H1 (cell line): ENCODE measurements around the gene BIN2. TPM values are rescaled to one million over a fixed set of nuclear protein-coding genes. Genes with fewer than 3 reads are reported as not detected.

Source experiments
- CTCF ChIA-PET: fragments of 300-600 bp; sonication (Branson Sonifier 250); formaldehyde crosslinking; loops from one replicate; lab custom pipeline; 2021; ENCODE audit not compliant: partially characterized antibody; lab: Charles Lee
- POLR2A ChIA-PET: fragments of 300-600 bp; sonication (Branson Sonifier 250); formaldehyde crosslinking; loops from one replicate; lab custom pipeline; 2021; ENCODE audit warnings: inconsistent platforms; ENCODE audit not compliant: partially characterized antibody; lab: Charles Lee
- DNase-seq, 2 experiments: peaks; one replicate each; pipeline versions ENCODE4 v3.0.0 to v3.0.0-alpha.2; 2010 to 2022; ENCODE audit warnings: low spot score in 2 of 2, low read depth in 1 of 2, mixed read lengths in 1 of 2
- FAIRE-seq: peaks from 2 replicates; lab custom pipeline; 2011; peaks lifted over from hg19 to GRCh38; lab: Jason Lieb, UNC
- H2AFZ ChIP-seq: 2 replicates; pipeline ENCODE4 v1.8.1; 2012; ENCODE audit warnings: low read length, inconsistent platforms
- H2AK5ac ChIP-seq: 2 replicates; pipeline ENCODE4 v1.6.1; 2013; ENCODE audit warnings: low read depth, low read length
- H2BK120ac ChIP-seq: replicated peaks from 2 replicates; pipeline ENCODE3; 2013; ENCODE audit warnings: low read depth, low read length, inconsistent platforms
- H2BK12ac ChIP-seq: 2 replicates; pipeline ENCODE4 v1.6.1; 2013; ENCODE audit warnings: low read depth, low read length
- H2BK15ac ChIP-seq: 2 replicates; pipeline ENCODE4 v1.6.1; 2013; ENCODE audit warnings: low read length
- H2BK20ac ChIP-seq: 2 replicates; pipeline ENCODE4 v1.6.1; 2013; ENCODE audit warnings: low read length
- H2BK5ac ChIP-seq: 2 replicates; pipeline ENCODE4 v1.6.1; 2013; ENCODE audit warnings: low read depth, low read length
- H3K14ac ChIP-seq: 2 replicates; pipeline ENCODE4 v1.6.1; 2013; ENCODE audit warnings: inconsistent platforms; ENCODE audit not compliant: insufficient read length
- H3K18ac ChIP-seq: 2 replicates; pipeline ENCODE4 v1.6.1; 2013; ENCODE audit warnings: low read length; ENCODE audit errors: extremely low read depth
- H3K23ac ChIP-seq: 2 replicates; pipeline ENCODE4 v1.6.1; 2013; ENCODE audit warnings: inconsistent platforms; ENCODE audit not compliant: insufficient read length
- H3K23me2 ChIP-seq: 2 replicates; pipeline ENCODE4 v1.6.1; 2013; ENCODE audit warnings: low read depth, low read length
- H3K27ac ChIP-seq: 2 replicates; pipeline ENCODE4 v1.6.1; 2011; ENCODE audit warnings: low read depth, low read length, inconsistent platforms
- H3K27me3 ChIP-seq, 4 experiments: replicated peaks in 1 of 4; 1 replicate in 1 of 4; 2 replicates in 3 of 4; pipeline versions ENCODE4 v1.6.1 to v1.8.1; 2011 to 2013; ENCODE audit warnings: low read length in 3 of 4, mild to moderate bottlenecking in 3 of 4, inconsistent platforms in 2 of 4, mixed read lengths in 2 of 4, moderate library complexity in 1 of 4; ENCODE audit not compliant: control insufficient read depth in 3 of 4, insufficient read depth in 3 of 4; ENCODE audit errors: extremely low read depth in 1 of 4
- H3K36me3 ChIP-seq, 4 experiments: 2 replicates each; pipeline versions ENCODE4 v1.6.1 to v1.8.1; 2011 to 2013; ENCODE audit warnings: mild to moderate bottlenecking in 4 of 4, low read length in 3 of 4, moderate library complexity in 2 of 4, control low read depth in 1 of 4, inconsistent platforms in 1 of 4; ENCODE audit not compliant: insufficient read depth in 4 of 4, control insufficient read depth in 2 of 4
- H3K4ac ChIP-seq: replicated peaks from 2 replicates; pipeline ENCODE3; 2013; ENCODE audit warnings: low read length, low read depth, mixed read lengths, inconsistent platforms; ENCODE audit not compliant: insufficient read length
- H3K4me1 ChIP-seq, 4 experiments: replicated peaks in 1 of 4; 1 replicate in 1 of 4; 2 replicates in 3 of 4; pipeline versions ENCODE4 v1.6.1 to v1.8.1; 2011 to 2013; ENCODE audit warnings: low read length in 3 of 4, inconsistent platforms in 2 of 4, mixed read lengths in 1 of 4; ENCODE audit not compliant: insufficient read depth in 4 of 4, control insufficient read depth in 3 of 4
- H3K4me2 ChIP-seq, 2 experiments: 2 replicates each; pipeline versions ENCODE4 v1.6.1 to v1.8.1; 2011 to 2013; ENCODE audit warnings: low read depth in 2 of 2, low read length in 2 of 2, control low read depth in 1 of 2, inconsistent platforms in 1 of 2, mild to moderate bottlenecking in 1 of 2; ENCODE audit not compliant: insufficient read depth in 1 of 2
- H3K4me3 ChIP-seq, 4 experiments: fragments of 200-600, 300-600 bp in 1 of 4; sonication (generic), shearing (Covaris generic), sonication (Bioruptor Twin) in 1 of 4; 2 replicates each; pipeline versions ENCODE4 v1.5.1 to v1.8.1; 2011 to 2016; ENCODE audit warnings: low read length in 4 of 4, low read depth in 3 of 4, control low read depth in 2 of 4, inconsistent platforms in 2 of 4, mild to moderate bottlenecking in 2 of 4, mixed read lengths in 1 of 4, moderate library complexity in 1 of 4; ENCODE audit not compliant: insufficient read depth in 2 of 4; ENCODE audit errors: extremely low read depth in 1 of 4
- H3K56ac ChIP-seq: replicated peaks from 2 replicates; pipeline ENCODE3; 2013; ENCODE audit warnings: low read depth, mild to moderate bottlenecking, mixed read lengths, low read length, inconsistent platforms; ENCODE audit not compliant: insufficient read length
- H3K79me1 ChIP-seq: 2 replicates; pipeline ENCODE4 v1.6.1; 2013; ENCODE audit warnings: low read depth, low read length, control low read depth
- H3K79me2 ChIP-seq, 2 experiments: 2 replicates each; pipeline versions ENCODE4 v1.6.1 to v1.8.1; 2012 to 2013; ENCODE audit warnings: low read length in 2 of 2, mild to moderate bottlenecking in 2 of 2, inconsistent platforms in 1 of 2; ENCODE audit not compliant: insufficient read depth in 2 of 2, control insufficient read depth in 1 of 2
- H3K9ac ChIP-seq, 4 experiments: replicated peaks in 1 of 4; 1 replicate in 1 of 4; 2 replicates in 3 of 4; pipeline versions ENCODE4 v1.6.1 to v1.8.1; 2011 to 2013; ENCODE audit warnings: low read depth in 3 of 4, low read length in 3 of 4, control low read depth in 2 of 4, mild to moderate bottlenecking in 2 of 4, moderate library complexity in 2 of 4, inconsistent platforms in 1 of 4; ENCODE audit errors: extremely low read depth in 1 of 4
- H3K9me3 ChIP-seq, 2 experiments: 2 replicates each; pipeline versions ENCODE4 v1.6.1 to v1.8.1; 2012 to 2013; ENCODE audit warnings: mild to moderate bottlenecking in 2 of 2, moderate library complexity in 2 of 2, control low read depth in 1 of 2, inconsistent platforms in 1 of 2, low read depth in 1 of 2, low read length in 1 of 2, mixed read lengths in 1 of 2; ENCODE audit not compliant: insufficient read depth in 2 of 2
- H4K20me1 ChIP-seq, 2 experiments: replicated peaks in 1 of 2; 2 replicates each; pipeline versions ENCODE3 to v1.8.1; 2011 to 2013; ENCODE audit warnings: inconsistent platforms in 2 of 2, low read length in 2 of 2, mild to moderate bottlenecking in 1 of 2; ENCODE audit not compliant: insufficient read depth in 2 of 2, control insufficient read depth in 1 of 2
- H4K5ac ChIP-seq: 2 replicates; pipeline ENCODE4 v1.6.1; 2013; ENCODE audit warnings: low read length, low read depth, mixed read lengths, inconsistent platforms; ENCODE audit not compliant: insufficient read length
- H4K8ac ChIP-seq: 2 replicates; pipeline ENCODE4 v1.8.0; 2013; ENCODE audit warnings: mild to moderate bottlenecking, moderate library complexity, low read length, inconsistent platforms; ENCODE audit not compliant: insufficient read depth; ENCODE audit errors: extremely low read depth
- H4K91ac ChIP-seq: replicated peaks from 2 replicates; pipeline ENCODE3; 2013; ENCODE audit warnings: low read length, mixed read lengths, inconsistent platforms; ENCODE audit not compliant: insufficient read length
- SRF ChIP-seq: IDR thresholded peaks from 2 replicates; pipeline ENCODE4 v1.6.1; 2011; ENCODE audit warnings: mild to moderate bottlenecking, low read depth, low read length, moderate library complexity
- WGBS, 2 experiments: shearing (Covaris generic) in 1 of 2; methylation state at CpG; one replicate each; pipeline versions ENCODE4 v1.1.6 to v1.1.7; 2013 to 2015; ENCODE audit warnings: low lambda C conversion rate in 2 of 2, mixed read lengths in 2 of 2, inconsistent platforms in 1 of 2, low coverage in 1 of 2, missing lambda C conversion rate in 1 of 2; ENCODE audit not compliant: insufficient replicate concordance in 2 of 2, insufficient coverage in 1 of 2, insufficient read length in 1 of 2; ENCODE audit errors: extremely low coverage in 1 of 2, missing lambda C conversion rate in 1 of 2; 5-methylcytosine and 5-hydroxymethylcytosine counted together
- polyA plus RNA-seq, 7 experiments: library from polyadenylated mRNA; depleted of rRNA in 3 of 7; stranded (reverse) in 5 of 7; unstranded in 2 of 7; fragments of >200 nt in 5 of 7; fragments of 200-250 nt in 2 of 7; gene quantifications; 1 replicate in 5 of 7; 2 replicates in 1 of 7; 4 replicates in 1 of 7; pipeline versions ENCODE4 v1.2.1 to v1.2.3, GENCODE V29; 2011 to 2013; ENCODE audit warnings: missing spikeins in 2 of 7, mixed read lengths in 2 of 7
- total RNA-seq: library from RNA; stranded (reverse); fragmentation: NEBNext Ultra II Directional; extraction: Animal tissue kit (Norgen Biotek cat#: 25700); gene quantifications from 2 replicates; pipeline ENCODE4 v1.2.1, GENCODE V29; 2021

BIN2 gene
- total and polyA plus RNA-seq, 2 of the 8 experiments (the other 6 are each of a cell fraction or from before 2014, with no cell fraction given), result not detected

GRCh38 chr12:51342416-51342815, 18.4 kb upstream of the BIN2 start:
- no peak overlapping the region; the same call in 1 of the 2 replicates for H2BK5ac ChIP-seq
- no peaks in the 10 kb centered on the region for H4K20me1 ChIP-seq
- no peak overlapping the region for H4K8ac ChIP-seq
- H3K27ac ChIP-seq, result no peak overlapping the region
- H3K79me2 ChIP-seq, result no peaks in the 10 kb centered on the region
- no peak overlapping the region for H2BK120ac ChIP-seq
- H4K5ac ChIP-seq, result no peak overlapping the region
- FAIRE-seq, result no peak
- H3K4me1 ChIP-seq, result peaks cover 0 to 3% (median 2%) of the 10 kb centered on the region in 4 experiments; a peak in 3 of 7 replicates
- no peaks in the 10 kb centered on the region for H3K27me3 ChIP-seq
- ChIA-PET CTCF (interaction anchor here (1.8 to 7.3 kb wide), 12 partner anchors 10 to 171 kb away, joined by 5 to 119 read pairs (median 25); partner anchors contain the start of genes BIN2, POU6F1 and SMAGP), POLR2A (no interaction called here)
- H3K79me1 ChIP-seq, result no peaks in the 10 kb centered on the region
- DNase-seq, result no peak
- H2BK20ac ChIP-seq, result no peak overlapping the region
- H2BK12ac ChIP-seq, result no peak overlapping the region
- H3K23me2 ChIP-seq, result no peaks in the 10 kb centered on the region
- no peak overlapping the region for H3K4me2 ChIP-seq
- WGBS, 2 experiments, result 91% methylated on average over 10 of the region's 10 CpGs; no CpG with 5 or more reads in 1 of the 2 experiments
- H3K4me3 ChIP-seq, result no peak overlapping the region
- no peak overlapping the region for H3K56ac ChIP-seq
- H2AK5ac ChIP-seq, result no peak overlapping the region
- H4K91ac ChIP-seq, result no peak overlapping the region
- no peaks in the 10 kb centered on the region for H3K9me3 ChIP-seq
- no peak overlapping the region for H3K4ac ChIP-seq
- H3K14ac ChIP-seq, result no peak overlapping the region
- H2AFZ ChIP-seq, result no peak overlapping the region
- H3K9ac ChIP-seq, result no peak overlapping the region
- H2BK15ac ChIP-seq, result no peak overlapping the region
- TF ChIP-seq SRF, result no peak
- TF ChIP-seq, all 59 proteins: peak for 0
- H3K23ac ChIP-seq, result no peak overlapping the region
- no peak overlapping the region for H3K18ac ChIP-seq
- H3K36me3 ChIP-seq, result no peaks in the 10 kb centered on the region
